GM18951 (cell line): ENCODE measurements around the gene LAPTM4A.

Source experiments
- POLR2A ChIP-seq: IDR thresholded peaks from 4 replicates; pipeline ENCODE4 v1.6.1; 2011; ENCODE audit warnings: mild to moderate bottlenecking; ENCODE audit not compliant: insufficient read length, insufficient read depth; ENCODE audit errors: extremely low read depth
- in situ Hi-C: fragments of 300-500 bp; cut with MboI; formaldehyde crosslinking; loops from one replicate; pipeline ENCODE4 v1.12.0; 2022; ENCODE audit warnings: low sequenced_read_pairs, mixed read lengths, inconsistent platforms; ENCODE audit not compliant: unreplicated experiment

Gene LAPTM4A

GRCh38 chr2:20071397-20072383 is 20.3 kb upstream of the LAPTM4A start:
- TF ChIP-seq POLR2A, result no peak
- in situ Hi-C loops, result no loop called here

- in situ Hi-C loops, result no loop called here
- no peak for TF ChIP-seq POLR2A
These were observed 18.3 kb upstream of the LAPTM4A start for GRCh38 chr2:20069756-20070155.

- in situ Hi-C loops, result no loop called here
- no peak for TF ChIP-seq POLR2A
These were observed 16.7 kb upstream of the LAPTM4A start for GRCh38 chr2:20067992-20068584.

- in situ Hi-C loops, result no loop called here
- TF ChIP-seq POLR2A, result no peak
These were observed 14.6 kb upstream of the LAPTM4A start for GRCh38 chr2:20065885-20066602.

GRCh38 chr2:20064841-20065240 is 13.4 kb upstream of the LAPTM4A start:
- in situ Hi-C loops, result no loop called here
- TF ChIP-seq POLR2A, result no peak

- in situ Hi-C loops, result no loop called here
- TF ChIP-seq POLR2A, result no peak
These were observed 13.0 kb upstream of the LAPTM4A start for GRCh38 chr2:20064421-20064820.

GRCh38 chr2:20062615-20063545 is 11.5 kb upstream of the LAPTM4A start:
- no peak for TF ChIP-seq POLR2A
- in situ Hi-C loops, result no loop called here

GRCh38 chr2:20061940-20062339 is 10.5 kb upstream of the LAPTM4A start:
- in situ Hi-C loops, result no loop called here
- no peak for TF ChIP-seq POLR2A

GRCh38 chr2:20061476-20061875 is 10.0 kb upstream of the LAPTM4A start:
- TF ChIP-seq POLR2A, result no peak
- in situ Hi-C loops, result no loop called here

- no peak for TF ChIP-seq POLR2A
- in situ Hi-C loops, result no loop called here
These were observed 8.7 kb upstream of the LAPTM4A start for GRCh38 chr2:20060106-20060505.

GRCh38 chr2:20057268-20057667 is 5.8 kb upstream of the LAPTM4A start:
- in situ Hi-C loops, result no loop called here
- no peak for TF ChIP-seq POLR2A

GRCh38 chr2:20054931-20055330 is 3.5 kb upstream of the LAPTM4A start:
- in situ Hi-C loops, result no loop called here
- no peak for TF ChIP-seq POLR2A

- TF ChIP-seq POLR2A, result no peak
- in situ Hi-C loops, result no loop called here
These were observed 2.7 kb upstream of the LAPTM4A start for GRCh38 chr2:20054119-20054518.

- TF ChIP-seq POLR2A, result no peak
These were observed 1.4 kb upstream of the LAPTM4A start for GRCh38 chr2:20052861-20053281.

More at GRCh38 chr2:20052861-20053281, 1.4 kb upstream of the LAPTM4A start:
- in situ Hi-C loops, result no loop called here
